Fibroblast of lung (primary cell): ENCODE measurements around the gene ELP4. TPM values are rescaled to one million over a fixed set of nuclear protein-coding genes. Genes with fewer than 3 reads are reported as not detected.
"Not testable (repeated sequence)": the region's sequence is repeated elsewhere in the genome, so short reads cannot be mapped to it uniquely, and the experiment has no call there.

Experiments
- DNase-seq, 2 donors: peaks; one replicate each; pipeline versions ENCODE4 v3.0.0 to v3.0.0-alpha.2; 2010; ENCODE audit warnings: low read depth in 2 of 2
- H2AFZ ChIP-seq: 2 replicates; pipeline ENCODE4 v1.5.1; 2012; ENCODE audit warnings: low read length, control low read depth, inconsistent platforms
- H3K27ac ChIP-seq: 2 replicates; pipeline ENCODE4 v1.5.1; 2011; ENCODE audit warnings: low read length, control low read depth; ENCODE audit not compliant: insufficient read depth
- H3K27me3 ChIP-seq: 2 replicates; pipeline ENCODE4 v1.5.1; 2011; ENCODE audit warnings: mild to moderate bottlenecking, low read length; ENCODE audit not compliant: control insufficient read depth, insufficient read depth
- H3K36me3 ChIP-seq: 2 replicates; pipeline ENCODE4 v1.5.1; 2011; ENCODE audit warnings: low read length; ENCODE audit not compliant: control insufficient read depth, insufficient read depth
- H3K4me1 ChIP-seq: 2 replicates; pipeline ENCODE4 v1.5.1; 2011; ENCODE audit warnings: low read length; ENCODE audit not compliant: control insufficient read depth, insufficient read depth; ENCODE audit errors: extremely low read depth
- H3K4me2 ChIP-seq: 2 replicates; pipeline ENCODE4 v1.5.1; 2011; ENCODE audit warnings: low read length, control low read depth; ENCODE audit not compliant: insufficient read depth; ENCODE audit errors: extremely low read depth
- H3K4me3 ChIP-seq, 4 experiments: fragments of 200-600 bp in 1 of 4; sonication (generic) in 1 of 4; replicated peaks in 1 of 4; 2 replicates each; pipeline ENCODE4 v1.5.1; 2011 to 2016; ENCODE audit warnings: low read length in 4 of 4, low read depth in 3 of 4, mild to moderate bottlenecking in 3 of 4, control low read depth in 2 of 4, inconsistent platforms in 1 of 4, mixed read lengths in 1 of 4; ENCODE audit not compliant: insufficient read depth in 1 of 4; ENCODE audit errors: control extremely low read depth in 1 of 4
- H3K79me2 ChIP-seq: 2 replicates; pipeline ENCODE4 v1.5.1; 2012; ENCODE audit warnings: mild to moderate bottlenecking, low read length, inconsistent platforms; ENCODE audit not compliant: control insufficient read depth, insufficient read depth
- H3K9ac ChIP-seq: 2 replicates; pipeline ENCODE4 v1.5.1; 2011; ENCODE audit warnings: mild to moderate bottlenecking, low read length, control low read depth; ENCODE audit not compliant: insufficient read depth
- H3K9me3 ChIP-seq: 2 replicates; pipeline ENCODE4 v1.5.1; 2012; ENCODE audit warnings: low read depth, low read length; ENCODE audit not compliant: control insufficient read depth, insufficient read depth
- H4K20me1 ChIP-seq: 2 replicates; pipeline ENCODE4 v1.5.1; 2011; ENCODE audit warnings: low read length; ENCODE audit not compliant: control insufficient read depth, insufficient read depth; ENCODE audit errors: extremely low read depth
- EZH2 ChIP-seq: IDR thresholded peaks from 2 replicates; pipeline ENCODE4 v1.5.1; 2012; ENCODE audit warnings: low read length, control low read depth, mild to moderate bottlenecking; ENCODE audit errors: missing control alignments
- polyA plus RNA-seq, 2 donors: library from polyadenylated mRNA; depleted of rRNA in 1 of 2; stranded (reverse) in 1 of 2; unstranded in 1 of 2; fragments of >200 nt; gene quantifications; 2 replicates each; pipeline ENCODE4 v1.2.1, GENCODE V29; 2011 to 2012; ENCODE audit warnings: missing spikeins in 1 of 2
- total RNA-seq: library from RNA; depleted of rRNA; stranded (reverse); fragments of >200 nt; gene quantifications from 2 replicates; pipeline ENCODE4 v1.2.1, GENCODE V29; 2014
- TF ChIP-seq, protein P1 (sequence below), 2 donors: IDR thresholded peaks in 1 of 2; conservative IDR thresholded peaks in 1 of 2; 1 replicate in 1 of 2; 2 replicates in 1 of 2; pipeline ENCODE4 v1.5.1; 2011 to 2012; ENCODE audit warnings: low read length in 2 of 2, control low read depth in 1 of 2, inconsistent platforms in 1 of 2, low read depth in 1 of 2, mild to moderate bottlenecking in 1 of 2

The ELP4 gene
- total and polyA plus RNA-seq, 2 donors (not counting 1 experiment from before 2014, with no cell fraction given) = 11.7 to 13.1 TPM

DNA sequence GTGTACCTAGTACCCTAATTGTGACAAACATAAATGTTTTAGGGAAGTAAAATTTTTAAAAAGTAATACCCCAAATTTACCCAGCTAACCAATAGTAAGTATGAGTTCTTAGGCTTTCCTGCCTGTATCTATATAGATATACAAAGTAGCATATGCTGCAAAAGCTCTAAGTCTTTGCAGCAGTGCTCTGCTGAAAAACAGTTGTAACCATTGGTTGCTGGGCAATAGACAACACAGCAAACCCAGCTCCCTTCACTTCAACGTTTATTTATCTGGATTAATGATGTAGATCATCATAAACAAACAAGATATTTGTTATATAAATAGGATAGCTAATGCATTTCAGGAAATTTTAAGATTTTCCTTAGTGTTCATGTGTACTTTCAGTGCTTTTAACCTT, 218.9 kb downstream of the ELP4 start:
- Histone ChIP-seq H3K27ac (no peak overlapping the region), H3K36me3 (no peaks in the 10 kb centered on the region), H3K9me3 (no peaks in the 10 kb centered on the region), H3K4me2 (no peak overlapping the region), H2AFZ (no peak overlapping the region), H3K27me3 (no peaks in the 10 kb centered on the region), H3K79me2 (no peaks in the 10 kb centered on the region), H4K20me1 (no peaks in the 10 kb centered on the region), H3K4me3 (no peak overlapping the region), H3K9ac (no peak overlapping the region), H3K4me1 (no peaks in the 10 kb centered on the region)
- TF ChIP-seq, protein P1, sequence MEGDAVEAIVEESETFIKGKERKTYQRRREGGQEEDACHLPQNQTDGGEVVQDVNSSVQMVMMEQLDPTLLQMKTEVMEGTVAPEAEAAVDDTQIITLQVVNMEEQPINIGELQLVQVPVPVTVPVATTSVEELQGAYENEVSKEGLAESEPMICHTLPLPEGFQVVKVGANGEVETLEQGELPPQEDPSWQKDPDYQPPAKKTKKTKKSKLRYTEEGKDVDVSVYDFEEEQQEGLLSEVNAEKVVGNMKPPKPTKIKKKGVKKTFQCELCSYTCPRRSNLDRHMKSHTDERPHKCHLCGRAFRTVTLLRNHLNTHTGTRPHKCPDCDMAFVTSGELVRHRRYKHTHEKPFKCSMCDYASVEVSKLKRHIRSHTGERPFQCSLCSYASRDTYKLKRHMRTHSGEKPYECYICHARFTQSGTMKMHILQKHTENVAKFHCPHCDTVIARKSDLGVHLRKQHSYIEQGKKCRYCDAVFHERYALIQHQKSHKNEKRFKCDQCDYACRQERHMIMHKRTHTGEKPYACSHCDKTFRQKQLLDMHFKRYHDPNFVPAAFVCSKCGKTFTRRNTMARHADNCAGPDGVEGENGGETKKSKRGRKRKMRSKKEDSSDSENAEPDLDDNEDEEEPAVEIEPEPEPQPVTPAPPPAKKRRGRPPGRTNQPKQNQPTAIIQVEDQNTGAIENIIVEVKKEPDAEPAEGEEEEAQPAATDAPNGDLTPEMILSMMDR (conservative IDR thresholded peaks at IDR 0.05 in 1 of 2, IDR thresholded peaks at IDR 0.05 in 1 of 2; ENCODE audit: low read depth in 1 of 2, low read length in 2 of 2) = no peak
- TF ChIP-seq EZH2 = no peak
- no peak for DNase-seq

GRCh38 chr11:31740131-31740530, 230.6 kb downstream of the ELP4 start:
- H3K79me2 ChIP-seq = no peaks in the 10 kb centered on the region
- TF ChIP-seq, protein P1 (conservative IDR thresholded peaks at IDR 0.05 in 1 of 2, IDR thresholded peaks at IDR 0.05 in 1 of 2; ENCODE audit: low read depth in 1 of 2, low read length in 2 of 2) = no peak

DNA sequence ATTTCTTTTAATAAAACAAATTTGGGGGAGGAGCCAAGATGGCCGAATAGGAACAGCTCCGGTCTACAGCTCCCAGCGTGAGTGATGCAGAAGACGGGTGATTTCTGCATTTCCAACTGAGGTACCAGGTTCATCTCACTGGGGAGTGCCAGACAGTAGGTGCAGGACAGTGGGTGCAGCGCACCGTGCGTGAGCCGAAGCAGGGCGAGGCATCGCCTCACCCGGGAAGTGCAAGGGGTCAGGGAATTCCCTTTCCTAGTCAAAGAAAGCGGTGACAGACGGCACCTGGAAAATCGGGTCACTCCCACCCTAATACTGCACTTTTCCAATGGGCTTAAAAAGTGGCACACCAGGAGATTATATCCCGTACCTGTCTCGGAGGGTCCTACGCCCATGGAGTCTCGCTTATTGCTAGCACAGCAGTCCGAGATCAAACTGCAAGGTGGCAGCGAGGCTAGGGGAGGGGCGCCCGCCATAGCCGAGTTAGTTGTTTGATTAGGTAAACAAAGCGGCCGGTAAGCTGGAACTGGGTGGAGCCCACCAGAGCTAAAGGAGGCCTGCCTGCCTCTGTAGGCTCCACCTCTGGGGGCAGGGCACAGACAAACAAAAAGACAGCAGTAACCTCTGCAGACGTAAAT, 231.3 kb downstream of the ELP4 start:
- H3K36me3 ChIP-seq, H3K4me3 ChIP-seq, H4K20me1 ChIP-seq, H3K27me3 ChIP-seq, H3K9ac ChIP-seq, H3K4me2 ChIP-seq, H3K79me2 ChIP-seq, H3K27ac ChIP-seq, H3K4me1 ChIP-seq, DNase-seq, H2AFZ ChIP-seq, H3K9me3 ChIP-seq: not testable (repeated sequence)

More at GRCh38 chr11:31740131-31740530, 230.6 kb downstream of the ELP4 start:
- no peaks in the 10 kb centered on the region for H3K36me3 ChIP-seq
- H3K27me3 ChIP-seq = no peaks in the 10 kb centered on the region
- H2AFZ ChIP-seq = no peak overlapping the region
- no peaks in the 10 kb centered on the region for H3K9me3 ChIP-seq
- no peak for DNase-seq
- H3K4me1 ChIP-seq = no peaks in the 10 kb centered on the region
- no peak overlapping the region for H3K4me2 ChIP-seq
- H4K20me1 ChIP-seq = no peaks in the 10 kb centered on the region
- no peak overlapping the region for H3K9ac ChIP-seq
- H3K27ac ChIP-seq = no peak overlapping the region
- H3K4me3 ChIP-seq = no peak overlapping the region
